Right lobe of liver (tissue), 4 donors: ENCODE measurements around the gene SYNE3.

Source experiments
- POLR2A ChIP-seq: fragments of 450-650 bp; IDR thresholded peaks from one replicate; pipeline ENCODE4 v1.6.1; 2017; ENCODE audit warnings: antibody characterized with exemption, mild to moderate bottlenecking
- TF ChIP-seq, protein P1 (sequence below), 4 donors: fragments of 200-600 bp in 3 of 4; fragments of 450-650 bp in 1 of 4; IDR thresholded peaks; one replicate each; pipeline versions ENCODE4 v1.5.1 to v1.8.0; 2016 to 2022; ENCODE audit warnings: antibody characterized with exemption in 4 of 4, mild to moderate bottlenecking in 2 of 4
- donor health status: DM: no; HTN: no; CAD: no.
- donor health status: DM: no; HTN: no; CAD: no.
- donor health status: DM: no; HTN: yes; CAD: no.

DNA sequence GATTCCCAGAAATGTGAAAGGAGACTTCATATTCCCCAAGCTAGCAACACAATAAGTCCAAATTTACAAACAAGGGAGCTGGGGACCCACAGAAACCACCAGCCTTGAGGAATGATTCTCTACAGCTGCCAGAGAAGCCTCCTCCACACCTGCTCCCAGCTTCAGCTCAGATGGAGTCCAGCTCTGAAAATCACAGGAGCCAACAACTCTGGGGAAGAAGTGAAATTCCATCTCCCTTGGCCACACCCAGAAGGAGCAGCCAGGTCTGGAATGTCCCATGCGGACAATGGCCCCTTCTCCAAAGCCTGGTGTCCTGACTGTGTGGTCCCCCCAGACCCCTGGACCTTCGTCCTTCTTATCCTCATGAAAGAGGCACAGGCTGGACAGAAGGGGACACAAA lies 45.4 kb downstream of the SYNE3 start:
- TF ChIP-seq, protein P1, sequence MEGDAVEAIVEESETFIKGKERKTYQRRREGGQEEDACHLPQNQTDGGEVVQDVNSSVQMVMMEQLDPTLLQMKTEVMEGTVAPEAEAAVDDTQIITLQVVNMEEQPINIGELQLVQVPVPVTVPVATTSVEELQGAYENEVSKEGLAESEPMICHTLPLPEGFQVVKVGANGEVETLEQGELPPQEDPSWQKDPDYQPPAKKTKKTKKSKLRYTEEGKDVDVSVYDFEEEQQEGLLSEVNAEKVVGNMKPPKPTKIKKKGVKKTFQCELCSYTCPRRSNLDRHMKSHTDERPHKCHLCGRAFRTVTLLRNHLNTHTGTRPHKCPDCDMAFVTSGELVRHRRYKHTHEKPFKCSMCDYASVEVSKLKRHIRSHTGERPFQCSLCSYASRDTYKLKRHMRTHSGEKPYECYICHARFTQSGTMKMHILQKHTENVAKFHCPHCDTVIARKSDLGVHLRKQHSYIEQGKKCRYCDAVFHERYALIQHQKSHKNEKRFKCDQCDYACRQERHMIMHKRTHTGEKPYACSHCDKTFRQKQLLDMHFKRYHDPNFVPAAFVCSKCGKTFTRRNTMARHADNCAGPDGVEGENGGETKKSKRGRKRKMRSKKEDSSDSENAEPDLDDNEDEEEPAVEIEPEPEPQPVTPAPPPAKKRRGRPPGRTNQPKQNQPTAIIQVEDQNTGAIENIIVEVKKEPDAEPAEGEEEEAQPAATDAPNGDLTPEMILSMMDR (IDR thresholded peaks at IDR 0.05) = no peak
- no peak for TF ChIP-seq POLR2A
